HFF-Myc (cell line): ENCODE measurements around the gene CHAF1B.
A peak's percentile ranks its signal among the peaks of the same experiment; 100 is the strongest.
"Not testable (repeated sequence)": the region's sequence is repeated elsewhere in the genome, so short reads cannot be mapped to it uniquely, and the experiment has no call there.

ENCODE experiments used
- DNase-seq: peaks from one replicate; pipeline ENCODE4 v3.0.0-alpha.2; 2011; ENCODE audit warnings: low read depth; ENCODE audit errors: extremely low read depth
- H3K4me3 ChIP-seq: replicated peaks from 2 replicates; pipeline ENCODE4 v1.5.1; 2011; ENCODE audit warnings: low read depth, mild to moderate bottlenecking, control low read depth, low read length
- TF ChIP-seq, protein P1 (sequence below): IDR thresholded peaks from 2 replicates; pipeline ENCODE4 v1.5.1; 2012; ENCODE audit warnings: mild to moderate bottlenecking, low read depth, low read length, control low read depth; ENCODE audit errors: missing control alignments

Gene CHAF1B

DNA sequence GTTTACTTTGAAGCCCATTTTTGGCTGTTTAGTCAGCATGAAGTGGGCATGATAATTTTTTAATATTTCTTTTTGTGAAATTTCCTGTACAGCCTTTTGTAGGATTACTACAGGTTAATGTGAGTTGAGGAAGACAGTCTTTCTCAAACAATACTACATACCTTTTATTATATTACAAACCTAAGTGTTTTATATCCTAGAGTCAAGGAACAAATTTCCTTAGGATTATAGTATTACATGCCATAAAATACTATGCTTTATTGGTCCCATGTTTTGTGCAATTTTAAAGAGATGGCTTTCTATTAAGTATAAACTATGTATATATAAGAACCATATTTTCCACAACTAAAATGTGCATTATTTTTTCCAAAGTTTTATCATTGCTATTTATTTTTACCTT, 9.2 kb upstream of the CHAF1B start:
- TF ChIP-seq, protein P1, sequence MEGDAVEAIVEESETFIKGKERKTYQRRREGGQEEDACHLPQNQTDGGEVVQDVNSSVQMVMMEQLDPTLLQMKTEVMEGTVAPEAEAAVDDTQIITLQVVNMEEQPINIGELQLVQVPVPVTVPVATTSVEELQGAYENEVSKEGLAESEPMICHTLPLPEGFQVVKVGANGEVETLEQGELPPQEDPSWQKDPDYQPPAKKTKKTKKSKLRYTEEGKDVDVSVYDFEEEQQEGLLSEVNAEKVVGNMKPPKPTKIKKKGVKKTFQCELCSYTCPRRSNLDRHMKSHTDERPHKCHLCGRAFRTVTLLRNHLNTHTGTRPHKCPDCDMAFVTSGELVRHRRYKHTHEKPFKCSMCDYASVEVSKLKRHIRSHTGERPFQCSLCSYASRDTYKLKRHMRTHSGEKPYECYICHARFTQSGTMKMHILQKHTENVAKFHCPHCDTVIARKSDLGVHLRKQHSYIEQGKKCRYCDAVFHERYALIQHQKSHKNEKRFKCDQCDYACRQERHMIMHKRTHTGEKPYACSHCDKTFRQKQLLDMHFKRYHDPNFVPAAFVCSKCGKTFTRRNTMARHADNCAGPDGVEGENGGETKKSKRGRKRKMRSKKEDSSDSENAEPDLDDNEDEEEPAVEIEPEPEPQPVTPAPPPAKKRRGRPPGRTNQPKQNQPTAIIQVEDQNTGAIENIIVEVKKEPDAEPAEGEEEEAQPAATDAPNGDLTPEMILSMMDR: no peak
- no peak overlapping the region for H3K4me3 ChIP-seq
- DNase-seq: no peak

DNA sequence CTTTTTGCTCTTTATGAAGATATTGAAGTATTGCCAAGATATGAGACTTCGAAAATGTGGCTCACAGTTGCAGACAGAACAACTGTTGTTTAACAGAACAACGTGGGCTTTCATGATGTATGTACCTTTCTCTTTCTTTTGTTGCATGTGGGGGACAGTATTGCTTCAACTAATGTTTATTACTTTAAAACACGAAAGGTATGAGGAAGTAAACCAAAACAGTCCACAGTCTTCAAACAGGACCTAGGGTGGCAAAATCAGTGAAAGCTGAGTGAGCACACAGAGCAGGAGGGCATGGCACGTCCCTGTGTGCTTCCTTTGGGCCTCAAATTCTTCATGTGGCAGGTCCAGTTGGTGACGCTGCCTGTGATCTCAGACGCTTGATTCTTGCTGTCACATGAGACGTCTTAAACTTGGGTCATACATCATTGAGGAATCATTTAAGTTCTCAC, 7.8 kb upstream of the CHAF1B start:
- TF ChIP-seq, protein P1: no peak
- H3K4me3 ChIP-seq: no peak overlapping the region
- no peak for DNase-seq

- TF ChIP-seq, protein P1: no peak
- H3K4me3 ChIP-seq: no peak overlapping the region
- DNase-seq: no peak
Observed at GRCh38 chr21:36379251-36379650, 5.9 kb upstream of the CHAF1B start.

GRCh38 chr21:36381841-36382589, 3.2 kb upstream of the CHAF1B start:
- TF ChIP-seq, protein P1: no peak
- no peak for DNase-seq
- no peak overlapping the region for H3K4me3 ChIP-seq

- H3K4me3 ChIP-seq: not testable (repeated sequence)
Observed at GRCh38 chr21:36382722-36383121, 2.5 kb upstream of the CHAF1B start.

GRCh38 chr21:36384885-36385232, 333 bp upstream of the CHAF1B start:
- TF ChIP-seq, protein P1: no peak
- H3K4me3 ChIP-seq: peak overlapping the region; percentile 71
- DNase-seq: no peak

More at GRCh38 chr21:36382722-36383121, 2.5 kb upstream of the CHAF1B start:
- DNase-seq: not testable (repeated sequence)

GRCh38 chr21:36386031-36386642, 945 bp downstream of the CHAF1B start:
- DNase-seq: no peak
- H3K4me3 ChIP-seq: peak overlapping the region; percentile 71
- TF ChIP-seq, protein P1: no peak
